Lower leg skin (tissue), 4 donors: ENCODE data around the gene ARHGEF26. TPM values are rescaled to one million over a fixed set of nuclear protein-coding genes. Genes with fewer than 3 reads are reported as not detected.

Experiments
- DNase-seq, 2 donors: peaks; one replicate each; pipeline ENCODE4 v3.0.0-alpha.2; 2019; ENCODE audit warnings: low spot score in 2 of 2
- H3K4me3 ChIP-seq: fragments of 200-600 bp; sonication (generic); 2 replicates; pipeline ENCODE4 v1.5.1; 2017; ENCODE audit warnings: mild to moderate bottlenecking, low read depth; ENCODE audit not compliant: poor library complexity, severe bottlenecking
- CTCF ChIP-seq, 3 donors: fragments of 450-650 bp; IDR thresholded peaks; one replicate each; pipeline ENCODE4 v1.5.1; 2016; ENCODE audit warnings: antibody characterized with exemption in 3 of 3, mild to moderate bottlenecking in 3 of 3, moderate library complexity in 2 of 3
- POLR2A ChIP-seq, 2 donors: fragments of 450-650 bp; IDR thresholded peaks; one replicate each; pipeline ENCODE4 v1.6.1; 2016 to 2017; ENCODE audit warnings: antibody characterized with exemption in 2 of 2, mild to moderate bottlenecking in 1 of 2, moderate library complexity in 1 of 2
- whole genome bisulfite sequencing, 2 donors: methylation state at CpG; one replicate each; pipeline ENCODE4 v1.1.5; 2018; 5-methylcytosine and 5-hydroxymethylcytosine counted together
- intact Hi-C: fragments of 100-400 bp; cut with DNase I; formaldehyde crosslinking; loops from one replicate; pipeline ENCODE4 v1.15.0; 2023; ENCODE audit warnings: low total_unique reads
- total RNA-seq, 4 donors: library from RNA; depleted of rRNA; stranded (reverse); fragments of >200 nt; gene quantifications; one replicate each; pipeline ENCODE4 v1.1.0, GENCODE V29; 2016

ARHGEF26 gene
- total RNA-seq, 4 donors from 2014 or later = 29.6 to 36.8 (median 33.1) TPM

GRCh38 chr3:154121701-154122551, 736 bp downstream of the ARHGEF26 start:
- peak in 1 of 2 donors; percentile 86 for DNase-seq

GRCh38 chr3:154122552-154122911, 1.3 kb downstream of the ARHGEF26 start:
- intact Hi-C loops = loop anchor here (10.0 kb wide), 1 partner anchor 92 kb away; no protein-coding TSS in a partner anchor
- WGBS, 2 donors = 1 to 3% methylated on average over 12 to 18 of the region's 18 CpGs
- peak overlapping the region; percentile 88 for H3K4me3 ChIP-seq
- TF ChIP-seq CTCF (IDR thresholded peaks at IDR 0.05) (no peak), POLR2A (IDR thresholded peaks at IDR 0.05) (no peak)
- DNase-seq = no peak

More at GRCh38 chr3:154121701-154122551, 736 bp downstream of the ARHGEF26 start:
- no peak for TF ChIP-seq POLR2A (IDR thresholded peaks at IDR 0.05)
- no peak for TF ChIP-seq CTCF (IDR thresholded peaks at IDR 0.05)
- H3K4me3 ChIP-seq = peak overlapping the region; percentile 88
- intact Hi-C loops = loop anchor here (10.0 kb wide), 1 partner anchor 93 kb away; no protein-coding TSS in a partner anchor
- 0 to 1% methylated on average over 39 to 45 of the region's 76 CpGs for WGBS, 2 donors

GRCh38 chr3:154122912-154123559, 1.8 kb downstream of the ARHGEF26 start:
- 3 to 10% methylated on average over 12 of the region's 12 CpGs for WGBS, 2 donors
- TF ChIP-seq CTCF (IDR thresholded peaks at IDR 0.05) = no peak
- TF ChIP-seq POLR2A (IDR thresholded peaks at IDR 0.05) = no peak
- intact Hi-C loops = loop anchor here (10.0 kb wide), 1 partner anchor 92 kb away; no protein-coding TSS in a partner anchor
- H3K4me3 ChIP-seq = peak overlapping the region; percentile 88
- DNase-seq = no peak

- 49 to 51% methylated on average over 3 of the region's 3 CpGs for WGBS, 2 donors
- no peak for DNase-seq
- TF ChIP-seq CTCF (IDR thresholded peaks at IDR 0.05) (no peak), POLR2A (IDR thresholded peaks at IDR 0.05) (no peak)
- intact Hi-C loops = loop anchor here (10.0 kb wide), 1 partner anchor 91 kb away; no protein-coding TSS in a partner anchor
- H3K4me3 ChIP-seq = no peak overlapping the region
These were observed 2.7 kb downstream of the ARHGEF26 start for GRCh38 chr3:154123906-154124305.

GRCh38 chr3:154125378-154126030, 4.3 kb downstream of the ARHGEF26 start:
- 76 to 79% methylated on average over 2 of the region's 2 CpGs for WGBS, 2 donors
- H3K4me3 ChIP-seq = no peak overlapping the region
- DNase-seq = no peak
- no peak for TF ChIP-seq CTCF (IDR thresholded peaks at IDR 0.05)
- no peak for TF ChIP-seq POLR2A (IDR thresholded peaks at IDR 0.05)
- intact Hi-C loops = loop anchor here (10.0 kb wide), 1 partner anchor 89 kb away; no protein-coding TSS in a partner anchor
